Endothelial cell (in vitro differentiated cells): ENCODE results near the gene ID4. TPM values are rescaled to one million over a fixed set of nuclear protein-coding genes. Genes with fewer than 3 reads are reported as not detected.

Experiments
- DNase-seq: peaks from one replicate; pipeline ENCODE4 v3.0.0; 2021; ENCODE audit warnings: low spot score
- H3K27ac Mint-ChIP-seq: one replicate; pipeline ENCODE4 v1.8.0; 2021; ENCODE audit warnings: mixed read lengths, inconsistent platforms; ENCODE audit not compliant: unreplicated experiment
- H3K27me3 Mint-ChIP-seq: one replicate; pipeline ENCODE4 v1.8.0; 2021; ENCODE audit warnings: mild to moderate bottlenecking, moderate library complexity, mixed read lengths, inconsistent platforms; ENCODE audit not compliant: unreplicated experiment
- H3K36me3 Mint-ChIP-seq: one replicate; pipeline ENCODE4 v1.8.0; 2021; ENCODE audit warnings: mild to moderate bottlenecking, low read depth, mixed read lengths, inconsistent platforms; ENCODE audit not compliant: unreplicated experiment
- H3K4me1 Mint-ChIP-seq: one replicate; pipeline ENCODE4 v1.8.0; 2021; ENCODE audit warnings: mild to moderate bottlenecking, mixed read lengths, inconsistent platforms; ENCODE audit not compliant: unreplicated experiment
- H3K4me3 Mint-ChIP-seq: one replicate; pipeline ENCODE4 v1.8.0; 2021; ENCODE audit warnings: mild to moderate bottlenecking, mixed read lengths, inconsistent platforms; ENCODE audit not compliant: unreplicated experiment
- H3K9me3 Mint-ChIP-seq: one replicate; pipeline ENCODE4 v1.8.0; 2021; ENCODE audit warnings: mixed read lengths, inconsistent platforms; ENCODE audit not compliant: unreplicated experiment
- CTCF ChIP-seq: fragments of 200-600 bp; sonication (generic); IDR thresholded peaks from one replicate; pipeline ENCODE4 v1.5.0; 2021; ENCODE audit warnings: antibody characterized with exemption; ENCODE audit not compliant: unreplicated experiment
- total RNA-seq: library from RNA; stranded (reverse); fragmentation: NEBNext Ultra II Directional; extraction: Animal tissue kit (Norgen Biotek cat#: 25700); gene quantifications from one replicate; pipeline ENCODE4 v1.2.1, GENCODE V29; 2021; ENCODE audit not compliant: unreplicated experiment

ID4 gene
- total RNA-seq, 1 donor from 2014 or later, result 5.6 TPM

GRCh38 chr6:19866985-19867627 lies 29.9 kb downstream of the ID4 start:
- no peak for TF ChIP-seq CTCF
- no peaks in the 10 kb centered on the region for H3K4me1 Mint-ChIP-seq
- H3K36me3 Mint-ChIP-seq, result no peaks in the 10 kb centered on the region
- peaks cover 3% of the 10 kb centered on the region for H3K27me3 Mint-ChIP-seq
- no peak overlapping the region for H3K4me3 Mint-ChIP-seq
- no peaks in the 10 kb centered on the region for H3K9me3 Mint-ChIP-seq
- H3K27ac Mint-ChIP-seq, result no peak overlapping the region
- DNase-seq, result no peak

GRCh38 chr6:19869464-19869863 lies 32.3 kb downstream of the ID4 start:
- no peak overlapping the region for H3K27ac Mint-ChIP-seq
- no peaks in the 10 kb centered on the region for H3K9me3 Mint-ChIP-seq
- DNase-seq, result no peak
- H3K4me3 Mint-ChIP-seq, result no peak overlapping the region
- no peak for TF ChIP-seq CTCF
- no peaks in the 10 kb centered on the region for H3K36me3 Mint-ChIP-seq
- H3K4me1 Mint-ChIP-seq, result no peaks in the 10 kb centered on the region
- H3K27me3 Mint-ChIP-seq, result peaks cover 3% of the 10 kb centered on the region

GRCh38 chr6:19870322-19870721 lies 33.2 kb downstream of the ID4 start:
- DNase-seq, result no peak
- Mint-ChIP-seq H3K4me1 (no peaks in the 10 kb centered on the region), H3K4me3 (no peak overlapping the region), H3K36me3 (no peaks in the 10 kb centered on the region), H3K27me3 (peaks cover 3% of the 10 kb centered on the region), H3K9me3 (no peaks in the 10 kb centered on the region), H3K27ac (no peak overlapping the region)
- no peak for TF ChIP-seq CTCF

GRCh38 chr6:19873031-19873430 lies 35.9 kb downstream of the ID4 start:
- Mint-ChIP-seq H3K36me3 (no peaks in the 10 kb centered on the region), H3K4me1 (no peaks in the 10 kb centered on the region), H3K4me3 (no peak overlapping the region), H3K9me3 (no peaks in the 10 kb centered on the region), H3K27ac (no peak overlapping the region), H3K27me3 (peaks cover 2% of the 10 kb centered on the region)
- peak; percentile 40 for TF ChIP-seq CTCF
- peak; percentile 33 for DNase-seq

- Mint-ChIP-seq H3K9me3 (no peaks in the 10 kb centered on the region), H3K4me1 (no peaks in the 10 kb centered on the region)
- TF ChIP-seq CTCF, result no peak
Observed at GRCh38 chr6:19876672-19877071, 39.5 kb downstream of the ID4 start.

More at GRCh38 chr6:19876672-19877071, 39.5 kb downstream of the ID4 start:
- Mint-ChIP-seq H3K36me3 (no peaks in the 10 kb centered on the region), H3K27ac (no peak overlapping the region), H3K4me3 (no peak overlapping the region), H3K27me3 (no peaks in the 10 kb centered on the region)
- no peak for DNase-seq
